Spleen (tissue), 7 donors: ENCODE results near the gene STK24.

Experiments used
- CTCF ChIP-seq, 11 experiments: fragments of 200-600 bp in 7 of 11; fragments of 450-650 bp in 4 of 11; sonication (generic) in 4 of 11; IDR thresholded peaks in 8 of 11; conservative IDR thresholded peaks in 3 of 11; 1 replicate in 7 of 11; 2 replicates in 4 of 11; pipeline versions ENCODE4 v1.4.0 to v1.8.0; 2016 to 2021; ENCODE audit warnings: antibody characterized with exemption in 11 of 11, inconsistent platforms in 4 of 11, mild to moderate bottlenecking in 1 of 11
- POLR2A ChIP-seq, 3 donors: fragments of 450-650 bp; IDR thresholded peaks; one replicate each; pipeline ENCODE4 v1.5.1; 2017; ENCODE audit warnings: antibody characterized with exemption in 3 of 3, mild to moderate bottlenecking in 1 of 3
- POLR2AphosphoS5 ChIP-seq, 3 donors: sonication (generic); formaldehyde crosslinking; IDR thresholded peaks; one replicate each; pipeline ENCODE4 v1.5.1; 2017; ENCODE audit warnings: antibody characterized with exemption in 3 of 3
- donor health status: DM: no; HTN: no; CAD: no; lungs with moderate emphysema.
- donor health status: DM: no; HTN: no; CAD: no.
- donor health status: DM: no; HTN: no; CAD: no.

- TF ChIP-seq POLR2AphosphoS5 (IDR thresholded peaks at IDR 0.05) (peak in 2 of 3 donors; percentile 8 to 22), CTCF (IDR thresholded peaks at IDR 0.05 in 8 of 11, conservative IDR thresholded peaks at IDR 0.05 in 3 of 11) (no peak), POLR2A (IDR thresholded peaks at IDR 0.05) (no peak)
Measured at GRCh38 chr13:98458431-98458830, 118.5 kb downstream of the STK24 start.
